IPS-18c (cell line): ENCODE measurements around the gene SLAIN1.

Experiments used
- H3K4me3 ChIP-seq: 2 replicates; pipeline ENCODE4 v1.7.0; 2013; ENCODE audit warnings: low read depth, mild to moderate bottlenecking, low read length, moderate library complexity; ENCODE audit not compliant: insufficient read depth
- H3K9me3 ChIP-seq: one replicate; pipeline ENCODE4 v1.6.1; 2013; ENCODE audit warnings: mild to moderate bottlenecking, low read length, moderate library complexity; ENCODE audit not compliant: control insufficient read depth, insufficient read depth

Gene SLAIN1

DNA sequence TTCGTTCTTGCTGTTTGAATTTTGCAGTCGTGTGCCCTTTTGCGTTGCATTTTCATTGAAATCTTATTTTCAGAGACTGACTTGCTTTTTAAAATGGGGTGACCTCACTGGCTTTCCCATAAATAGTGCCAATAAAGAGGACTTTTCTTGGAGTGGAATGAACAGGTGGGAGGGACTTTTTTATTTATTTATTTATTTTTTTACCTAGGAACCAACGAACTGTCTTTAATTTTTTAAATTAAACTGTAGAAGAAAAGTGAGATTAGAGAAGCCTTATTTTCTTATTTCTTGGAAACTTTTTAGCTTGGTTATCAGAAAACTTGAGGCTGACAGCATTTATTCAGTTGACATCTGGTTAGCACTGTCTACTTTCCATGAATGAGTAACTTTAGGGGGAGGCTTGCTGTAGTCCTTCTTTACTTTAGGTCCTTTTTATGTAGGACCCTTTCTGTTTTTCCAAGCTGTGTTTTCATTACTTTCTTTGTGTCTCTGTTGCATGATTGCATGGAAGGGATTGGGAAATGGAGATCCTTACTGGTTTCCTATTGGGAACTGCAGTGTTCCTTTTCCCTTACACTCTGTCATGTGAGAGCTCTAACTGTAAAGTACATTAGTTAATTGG, 1.7 kb downstream of the SLAIN1 start:
- peak overlapping the region; percentile 72 for H3K4me3 ChIP-seq
- no peaks in the 10 kb centered on the region for H3K9me3 ChIP-seq

DNA sequence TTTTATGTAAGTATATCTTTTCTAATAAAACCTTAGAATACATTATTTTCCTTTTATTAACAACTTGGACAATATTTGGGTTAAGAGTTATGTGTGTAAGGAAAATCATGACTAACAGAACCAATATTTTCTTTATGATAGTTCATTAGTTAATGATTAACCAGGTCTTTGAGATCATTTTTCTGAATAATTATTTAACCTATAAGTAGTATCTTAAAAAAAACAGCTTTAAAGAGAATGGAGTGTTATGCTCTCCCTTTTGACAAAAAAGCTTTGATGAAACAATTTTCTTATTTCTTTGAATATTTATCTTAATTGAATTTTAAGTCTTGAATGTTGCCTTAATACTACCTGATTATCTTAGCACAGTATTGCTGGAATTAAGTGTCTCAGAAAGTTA, 3.8 kb downstream of the SLAIN1 start:
- Histone ChIP-seq H3K9me3 (no peaks in the 10 kb centered on the region), H3K4me3 (no peak overlapping the region)

DNA sequence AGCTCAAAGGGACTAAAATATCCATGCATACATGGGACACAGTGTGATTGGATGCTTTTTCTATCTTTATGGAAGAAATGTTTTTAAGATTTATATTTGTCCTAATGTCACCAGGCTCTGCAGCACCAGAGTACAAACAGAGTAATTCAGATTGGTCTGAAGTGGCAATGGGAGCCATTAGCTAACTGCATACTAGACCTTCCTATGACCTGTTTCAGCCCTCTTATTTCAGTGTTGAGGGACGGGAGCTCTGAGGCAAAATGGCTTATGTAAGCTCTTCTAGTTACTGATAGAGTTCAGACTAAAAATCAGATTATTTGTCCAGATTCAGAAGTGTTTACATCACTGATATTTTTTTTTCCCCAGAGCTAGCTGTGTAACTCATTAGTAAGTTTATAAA, 4.9 kb downstream of the SLAIN1 start:
- H3K9me3 ChIP-seq = peaks cover 2% of the 10 kb centered on the region
- no peak overlapping the region for H3K4me3 ChIP-seq

DNA sequence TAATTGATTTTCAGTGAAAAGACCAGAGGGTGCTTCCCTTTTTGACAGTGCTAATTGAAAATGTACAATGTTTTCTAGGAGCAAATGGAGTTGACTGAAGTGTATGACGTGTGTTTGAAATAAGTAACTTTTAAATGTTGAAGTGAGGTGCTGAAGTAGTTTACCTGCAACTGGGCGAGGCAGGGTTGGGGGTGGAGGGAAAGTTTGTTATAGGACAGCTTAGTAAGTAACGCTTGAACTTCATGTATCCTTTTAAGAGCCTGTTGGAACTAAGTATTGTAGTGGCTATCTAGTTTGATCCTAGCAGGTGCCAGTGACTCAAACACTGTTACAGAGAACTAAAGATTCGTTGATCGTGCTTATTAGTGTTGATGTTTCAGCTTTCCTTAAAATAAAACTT, 5.9 kb downstream of the SLAIN1 start:
- Histone ChIP-seq H3K9me3 (peaks cover 9% of the 10 kb centered on the region), H3K4me3 (no peak overlapping the region)

DNA sequence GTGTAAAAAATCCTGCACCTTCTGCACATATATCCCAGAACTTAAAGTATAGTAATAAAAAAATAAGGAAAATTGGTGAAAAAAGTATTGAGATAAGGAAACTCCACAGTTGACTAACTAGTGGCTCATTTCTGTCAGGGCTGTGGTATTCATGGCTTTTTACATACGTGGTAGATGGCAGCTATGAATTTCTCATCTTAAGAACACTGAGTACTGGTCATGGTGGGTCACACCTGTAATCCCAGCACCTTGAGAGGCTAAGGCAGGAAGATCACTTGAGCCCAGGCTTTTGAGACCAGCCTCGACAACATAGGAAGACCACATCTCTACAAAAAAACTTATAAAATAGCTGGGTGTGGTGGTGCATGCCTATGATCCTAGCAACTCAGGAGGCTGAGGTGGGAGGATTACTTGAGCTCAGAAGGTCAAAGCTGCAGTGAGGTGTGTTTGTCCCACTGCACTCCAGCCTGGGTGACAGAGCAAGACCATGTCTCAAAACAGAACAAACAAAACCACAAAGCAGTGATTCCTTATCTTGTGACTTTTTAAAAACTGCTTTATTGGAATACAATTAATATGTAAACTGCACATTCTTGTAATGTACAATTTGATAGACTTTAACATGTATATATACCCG, 16.8 kb downstream of the SLAIN1 start:
- Histone ChIP-seq H3K9me3 (no peaks in the 10 kb centered on the region), H3K4me3 (no peak overlapping the region)

DNA sequence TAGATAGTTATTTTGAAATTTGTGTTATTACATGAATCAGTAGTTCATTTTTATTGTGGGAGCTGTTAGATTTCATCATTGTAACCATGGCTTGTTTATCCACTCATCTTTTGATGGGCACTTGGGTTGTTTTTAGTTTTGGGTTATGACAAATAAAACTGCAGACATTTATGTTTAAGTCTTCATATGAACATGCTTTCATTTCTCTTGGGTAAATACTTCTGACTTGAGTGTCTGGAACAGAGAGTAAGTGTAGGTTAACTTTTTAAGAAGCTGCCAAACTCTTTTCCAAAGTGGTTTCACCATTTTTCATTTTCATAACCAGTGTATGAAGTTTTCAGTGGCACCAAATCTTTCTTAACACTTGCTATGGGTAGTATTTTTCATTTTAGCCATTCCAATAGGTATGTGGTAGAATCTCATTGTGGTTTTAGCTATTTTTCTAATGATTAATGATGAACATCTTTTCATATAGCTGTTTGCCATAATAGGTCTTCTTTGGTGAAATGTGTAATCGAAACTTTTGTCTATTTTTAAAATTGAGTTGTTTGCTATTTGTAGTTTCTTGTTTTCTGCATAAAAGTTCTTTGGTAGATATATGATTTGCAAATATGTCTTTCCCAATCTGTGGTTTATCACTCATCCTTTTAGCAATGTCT, 17.9 kb downstream of the SLAIN1 start:
- H3K9me3 ChIP-seq = no peaks in the 10 kb centered on the region
- no peak overlapping the region for H3K4me3 ChIP-seq

DNA sequence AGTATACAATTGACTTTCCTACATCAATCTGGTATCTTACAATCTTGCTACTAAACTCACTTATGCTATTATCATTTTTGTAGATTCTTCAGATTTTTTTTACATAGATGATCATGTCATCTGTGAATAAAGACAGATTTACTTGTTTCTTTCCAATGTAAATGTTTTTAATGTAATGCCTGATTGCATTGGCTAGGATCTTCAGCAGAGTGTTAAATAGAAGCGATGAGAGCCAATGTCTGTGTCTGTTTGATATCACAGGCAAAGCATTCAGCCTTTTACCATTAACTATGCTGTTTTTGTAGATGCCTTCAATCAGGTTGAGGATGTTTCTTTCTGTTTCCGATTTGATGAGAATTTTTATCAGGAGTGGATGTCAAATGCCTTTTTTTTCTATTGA, 19.2 kb downstream of the SLAIN1 start:
- Histone ChIP-seq H3K4me3 (no peak overlapping the region), H3K9me3 (no peaks in the 10 kb centered on the region)

DNA sequence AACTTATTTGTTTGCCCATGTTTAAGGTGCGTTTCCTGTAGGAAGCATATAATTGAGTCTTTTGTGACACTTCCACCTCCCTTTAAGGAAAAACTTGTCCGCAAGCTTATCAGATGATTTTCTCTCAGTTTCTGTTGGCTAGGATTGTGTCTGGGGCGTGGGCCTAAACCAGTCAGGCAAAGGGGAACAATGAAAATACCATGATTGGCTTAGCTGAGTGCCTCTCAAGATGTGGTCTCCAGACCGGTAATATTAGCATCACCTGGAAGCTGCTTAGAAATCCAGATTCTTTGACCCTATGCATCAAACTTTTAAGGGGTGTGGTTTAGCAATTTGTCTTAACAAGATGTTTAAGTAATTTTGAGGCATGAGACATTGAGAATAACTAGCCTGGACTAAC, 20.0 kb downstream of the SLAIN1 start:
- no peak overlapping the region for H3K4me3 ChIP-seq
- H3K9me3 ChIP-seq = no peaks in the 10 kb centered on the region

DNA sequence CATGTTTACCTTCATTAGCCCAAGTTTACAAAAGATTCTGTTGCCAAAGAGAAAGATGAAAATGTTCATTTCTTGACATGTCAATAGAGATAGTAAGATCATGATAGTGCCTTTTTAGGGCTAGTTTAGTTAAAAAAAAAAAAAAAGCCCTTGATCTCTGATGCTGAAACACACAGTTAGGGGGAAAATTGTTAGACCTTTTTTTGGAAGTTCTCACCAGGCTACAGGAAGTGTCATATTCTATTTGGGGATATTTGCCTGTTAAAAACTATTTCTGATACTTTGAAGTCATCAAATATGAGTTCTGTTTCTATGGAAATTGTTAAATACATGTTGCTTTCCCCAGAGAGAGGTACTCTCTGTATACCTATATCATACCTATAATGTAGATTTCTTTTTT, 21.6 kb downstream of the SLAIN1 start:
- Histone ChIP-seq H3K9me3 (no peaks in the 10 kb centered on the region), H3K4me3 (no peak overlapping the region)

DNA sequence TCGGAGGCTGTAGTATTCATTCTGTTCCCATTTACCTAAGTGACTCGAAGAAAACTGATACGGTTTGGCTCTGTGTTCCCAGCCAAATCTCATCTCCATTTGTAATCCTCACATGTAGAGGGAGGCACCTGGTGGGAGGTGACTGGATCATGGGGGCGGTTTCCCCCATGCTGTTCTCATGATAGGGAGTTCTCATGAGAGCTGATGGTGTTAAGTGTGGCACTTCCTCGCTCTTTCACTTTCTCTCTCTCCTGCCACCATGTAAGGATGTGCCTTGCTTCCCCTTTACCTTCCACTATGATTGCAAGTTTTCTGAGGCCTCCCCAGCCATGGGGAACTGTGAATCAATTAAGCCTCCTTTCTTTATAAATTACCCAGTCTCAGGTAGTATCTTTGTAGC, 23.5 kb downstream of the SLAIN1 start:
- H3K4me3 ChIP-seq = no peak overlapping the region

DNA sequence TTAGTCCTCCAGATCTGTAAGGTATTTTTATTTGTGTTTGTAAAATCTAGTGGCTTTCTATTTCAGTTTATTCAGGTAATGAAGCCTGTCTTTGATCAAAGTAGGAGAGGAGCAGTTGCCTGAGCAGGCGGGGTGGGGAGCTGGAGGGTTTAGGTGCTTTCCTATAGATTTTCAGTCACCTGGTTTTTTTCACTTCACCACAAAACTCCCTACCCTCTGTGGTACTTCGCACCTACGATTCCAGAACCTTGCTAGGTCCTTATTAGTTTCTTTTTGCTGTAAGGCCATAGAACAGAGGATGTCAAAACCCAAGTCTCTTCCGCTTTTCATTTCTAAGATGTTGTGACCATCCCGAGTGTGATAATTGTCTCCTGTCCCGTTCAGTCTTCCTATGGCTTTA, 26.6 kb downstream of the SLAIN1 start:
- no peak overlapping the region for H3K4me3 ChIP-seq
- no peaks in the 10 kb centered on the region for H3K9me3 ChIP-seq

More for the DNA sequence above, 23.5 kb downstream of the SLAIN1 start:
- H3K9me3 ChIP-seq = no peaks in the 10 kb centered on the region

DNA sequence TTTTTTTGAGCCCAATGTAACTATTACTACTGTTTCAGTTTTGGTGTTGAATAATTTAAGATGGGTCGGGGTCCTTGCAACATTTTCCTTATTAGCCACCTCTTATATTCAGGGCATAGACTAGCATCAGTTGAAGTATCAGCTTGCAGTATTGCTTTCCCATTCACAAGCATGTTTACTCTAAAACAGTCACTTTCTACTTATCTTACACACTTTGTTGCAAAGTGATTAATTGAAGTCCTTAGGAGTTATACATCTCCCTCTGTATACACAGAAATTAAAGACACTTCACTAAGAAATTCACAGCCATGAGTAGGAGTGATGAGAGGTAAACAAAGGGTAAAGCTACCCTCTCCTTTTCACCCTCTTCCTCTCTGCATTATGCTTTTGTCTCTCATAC, 27.6 kb downstream of the SLAIN1 start:
- Histone ChIP-seq H3K9me3 (no peaks in the 10 kb centered on the region), H3K4me3 (no peak overlapping the region)

DNA sequence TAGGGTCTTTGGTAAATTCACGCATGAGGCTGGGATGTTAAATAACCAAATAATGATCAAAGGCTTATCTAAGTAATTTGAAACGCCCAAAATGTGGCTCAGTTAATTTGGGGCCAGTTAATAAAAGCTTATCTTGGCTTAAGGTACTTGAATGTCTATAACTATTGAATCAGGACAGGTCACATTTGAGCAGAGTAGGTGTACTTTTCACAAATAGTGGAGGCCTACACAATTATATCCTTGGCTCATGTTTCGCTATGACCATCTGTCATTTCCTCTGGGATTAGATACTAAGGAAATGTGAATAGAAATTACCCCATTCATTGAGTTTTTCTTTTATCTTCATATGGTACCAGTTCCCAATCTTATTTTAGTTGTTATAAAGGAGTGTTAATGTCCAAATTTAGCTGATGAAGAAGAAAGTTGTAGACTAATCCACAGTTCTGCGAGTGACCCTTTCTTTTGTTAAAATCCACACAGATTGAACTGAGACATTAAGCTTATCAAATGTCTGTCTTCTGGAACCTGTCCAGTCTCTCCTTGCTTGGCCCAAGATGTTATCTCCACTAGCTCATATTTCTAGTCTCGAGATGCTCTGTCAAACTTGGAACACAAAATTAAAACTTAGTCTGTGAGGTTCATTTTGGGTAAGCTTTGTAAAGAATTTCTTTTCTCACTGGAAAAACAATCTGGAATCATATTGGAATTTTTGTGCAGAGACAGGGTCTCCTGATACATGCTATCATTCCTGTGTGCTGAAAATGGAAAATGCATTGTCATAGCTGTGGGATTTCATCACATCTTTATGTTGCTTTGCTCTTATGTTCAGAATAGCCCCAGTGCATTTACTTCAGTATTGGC, 31.0 kb downstream of the SLAIN1 start:
- H3K4me3 ChIP-seq = no peak overlapping the region
- no peaks in the 10 kb centered on the region for H3K9me3 ChIP-seq

DNA sequence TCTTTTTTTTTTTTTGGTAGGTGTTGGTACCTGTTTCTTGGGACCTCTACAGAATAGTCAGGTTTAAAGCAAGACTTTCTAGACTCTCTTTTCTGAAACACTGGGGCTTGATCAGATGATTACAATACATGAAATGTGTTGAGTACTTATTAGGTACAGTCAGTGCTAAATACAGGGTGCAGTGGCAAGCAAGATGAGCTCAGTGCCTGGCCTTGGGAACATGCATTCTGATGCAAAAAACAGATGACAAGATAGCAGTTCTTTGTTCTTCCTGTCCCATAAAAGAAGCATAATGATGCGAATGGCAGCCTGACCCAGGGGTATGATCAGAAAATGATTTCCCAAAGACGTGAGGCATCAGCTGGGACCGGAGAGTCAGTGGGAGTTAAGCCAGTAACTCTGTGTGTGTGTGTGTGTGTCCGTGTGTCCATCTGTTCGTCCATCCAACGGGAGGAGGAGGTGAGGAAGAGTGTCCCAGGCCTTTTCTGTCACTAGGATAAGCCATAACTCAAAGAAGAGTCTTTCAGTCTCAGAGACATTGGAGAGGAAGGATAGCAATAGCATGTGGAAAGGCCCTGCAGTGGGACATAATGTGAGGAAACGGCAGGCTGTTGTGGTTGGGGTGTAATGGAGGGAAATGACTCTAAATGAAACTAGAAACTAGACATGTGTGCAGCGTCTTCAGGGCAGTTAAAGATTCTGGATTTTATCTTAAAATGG, 32.2 kb downstream of the SLAIN1 start:
- no peaks in the 10 kb centered on the region for H3K9me3 ChIP-seq
- H3K4me3 ChIP-seq = no peak overlapping the region

DNA sequence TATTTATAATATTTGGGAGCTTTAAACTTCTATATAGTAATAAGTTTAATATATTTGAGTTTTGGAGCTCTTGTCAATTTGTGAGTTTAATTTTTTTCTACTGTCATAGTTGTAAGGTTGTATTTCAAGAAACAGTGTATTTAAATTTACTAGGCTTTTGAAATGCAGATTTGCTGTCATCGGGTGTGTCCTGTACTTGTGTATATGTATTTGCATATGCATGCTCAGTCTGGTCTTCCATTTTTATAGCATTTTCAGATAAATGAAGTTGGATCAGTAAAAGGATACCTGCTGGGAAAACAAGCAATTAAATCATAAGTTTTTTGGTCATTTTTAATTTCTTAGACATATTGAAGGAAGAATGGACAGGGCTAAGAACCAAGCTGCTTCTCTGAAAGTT, 33.1 kb downstream of the SLAIN1 start:
- Histone ChIP-seq H3K9me3 (no peaks in the 10 kb centered on the region), H3K4me3 (no peak overlapping the region)

DNA sequence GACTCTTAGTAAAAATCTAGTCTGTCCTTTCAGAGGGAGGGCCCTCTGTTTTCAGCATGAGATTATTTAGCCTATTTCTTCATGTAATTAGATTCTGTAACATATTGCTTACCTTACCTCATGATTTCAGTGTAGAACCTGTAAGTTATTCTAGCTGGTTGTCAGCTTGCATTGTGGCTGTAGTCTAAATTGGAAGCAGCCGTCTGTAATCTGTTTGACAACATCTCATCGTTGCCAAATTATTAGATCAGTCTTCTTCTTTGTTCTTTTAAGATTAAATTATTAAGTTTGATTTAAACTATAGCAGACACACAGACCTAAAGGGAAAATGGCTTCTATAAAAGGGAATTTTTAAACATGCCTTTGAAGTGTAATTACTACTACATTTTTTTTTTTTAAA, 34.8 kb downstream of the SLAIN1 start:
- no peaks in the 10 kb centered on the region for H3K9me3 ChIP-seq
- no peak overlapping the region for H3K4me3 ChIP-seq

DNA sequence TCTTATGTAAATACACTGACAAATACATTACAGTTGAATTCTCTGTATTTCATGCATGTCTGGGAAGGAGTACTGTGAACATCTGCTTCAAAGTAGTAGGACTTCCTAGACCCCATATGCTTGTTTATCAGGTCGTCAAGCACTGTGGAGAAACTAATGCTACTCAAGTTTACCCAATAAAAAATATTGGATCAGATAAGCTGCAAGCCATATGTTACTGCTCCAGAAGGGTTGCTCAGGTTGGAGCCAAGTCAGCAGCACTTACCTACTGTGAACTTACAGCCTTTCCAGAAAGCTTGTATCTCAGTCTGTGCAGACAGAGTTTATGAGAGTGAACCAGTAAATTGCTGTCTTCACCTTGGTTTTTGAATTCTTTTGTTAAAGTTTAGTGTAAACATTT, 36.2 kb downstream of the SLAIN1 start:
- no peak overlapping the region for H3K4me3 ChIP-seq
- no peaks in the 10 kb centered on the region for H3K9me3 ChIP-seq
